Nucleus accumbens (tissue), 56 donors: Measurements from ENCODE around the gene LRMDA.
A peak's percentile ranks its signal among the peaks of the same experiment; 100 is the strongest.
"Not testable (repeated sequence)": the region's sequence is repeated elsewhere in the genome, so short reads cannot be mapped to it uniquely, and the experiment has no call there.

ENCODE experiments used
- DNase-seq, 56 donors: peaks; one replicate each; lab custom pipeline; 2025; lab: John Stamatoyannopoulos, UW

LRMDA gene

GRCh38 chr10:76115131-76115470 lies 683.7 kb downstream of the LRMDA start:
- no peak for DNase-seq

GRCh38 chr10:76115471-76116155 lies 684.2 kb downstream of the LRMDA start:
- no peak for DNase-seq

GRCh38 chr10:76116523-76116922 lies 685.1 kb downstream of the LRMDA start:
- DNase-seq, result no peak

GRCh38 chr10:76117949-76118348 lies 686.5 kb downstream of the LRMDA start:
- no peak for DNase-seq

GRCh38 chr10:76119036-76119435 lies 687.6 kb downstream of the LRMDA start:
- no peak for DNase-seq

- DNase-seq, result no peak
Observed at GRCh38 chr10:76119515-76119914, 688.1 kb downstream of the LRMDA start.

- no peak for DNase-seq
Observed at GRCh38 chr10:76122056-76122455, 690.6 kb downstream of the LRMDA start.

GRCh38 chr10:76124280-76124679 lies 692.9 kb downstream of the LRMDA start:
- DNase-seq, result no peak

GRCh38 chr10:76125900-76126299 lies 694.5 kb downstream of the LRMDA start:
- no peak for DNase-seq

- peak in 1 of 56 donors; percentile 1 for DNase-seq
Observed at GRCh38 chr10:76126607-76127527, 695.4 kb downstream of the LRMDA start.

GRCh38 chr10:76127984-76128589 lies 696.7 kb downstream of the LRMDA start:
- DNase-seq, result peak in 2 of 56 donors; percentile 1 to 7

- DNase-seq, result no peak
Observed at GRCh38 chr10:76129213-76129612, 697.8 kb downstream of the LRMDA start.

- no peak for DNase-seq
Observed at GRCh38 chr10:76130892-76131291, 699.5 kb downstream of the LRMDA start.

- DNase-seq, result no peak
Observed at GRCh38 chr10:76133597-76134255, 702.3 kb downstream of the LRMDA start.

- DNase-seq, result no peak
Observed at GRCh38 chr10:76136961-76137360, 705.5 kb downstream of the LRMDA start.

- DNase-seq, result no peak
Observed at GRCh38 chr10:76138286-76138685, 706.9 kb downstream of the LRMDA start.

- no peak for DNase-seq
Observed at GRCh38 chr10:76138906-76139305, 707.5 kb downstream of the LRMDA start.

- no peak for DNase-seq
Observed at GRCh38 chr10:76139431-76139830, 708.0 kb downstream of the LRMDA start.

- DNase-seq, result no peak
Observed at GRCh38 chr10:76141376-76141775, 710.0 kb downstream of the LRMDA start.

- not testable (repeated sequence) for DNase-seq
Observed at GRCh38 chr10:76148217-76148616, 716.8 kb downstream of the LRMDA start.

- DNase-seq, result no peak
Observed at GRCh38 chr10:76149182-76149581, 717.8 kb downstream of the LRMDA start.
